K562 (cell line): ENCODE data around the gene MGP. TPM values are rescaled to one million over a fixed set of nuclear protein-coding genes. Genes with fewer than 3 reads are reported as not detected.

Experiments used
- ELF4 ChIP-seq: fragments of 450-650 bp; formaldehyde crosslinking; IDR thresholded peaks from 2 replicates; pipeline ENCODE4 v1.4.0; 2022; ENCODE audit warnings: missing genetic modification characterization
- ZNF165 ChIP-seq: fragments of 250-450 bp; sonication (Bioruptor Pico); IDR thresholded peaks from 2 replicates; pipeline ENCODE4 v1.4.0; 2020; ENCODE audit warnings: borderline replicate concordance
- polyA plus RNA-seq, 8 experiments: library from polyadenylated mRNA; depleted of rRNA in 4 of 8; stranded (reverse) in 5 of 8; unstranded in 3 of 8; fragments of >200 nt; fragmentation: Nextera tagmentation in 2 of 8; fragmentation: Illumina TruSeq in 1 of 8; extraction: Ambion mirVana in 2 of 8; extraction: Trizol in 1 of 8; gene quantifications; 2 replicates each; pipeline versions ENCODE4 v1.2.1 to v1.2.3, GENCODE V29; 2011 to 2014; ENCODE audit warnings: inconsistent platforms in 1 of 8, missing spikeins in 1 of 8
- total RNA-seq, 7 experiments: library from RNA; depleted of rRNA in 6 of 7; stranded (reverse); fragments of >200 nt in 6 of 7; fragmentation: Illumina TruSeq in 2 of 7; extraction: Trizol in 2 of 7; gene quantifications; 2 replicates each; pipeline versions ENCODE4 v1.2.1 to v1.2.3, GENCODE V29; 2011 to 2021; ENCODE audit warnings: low replicate concordance in 1 of 7
- TF ChIP-seq, protein P1 (sequence below): fragments of 450-650 bp; IDR thresholded peaks from 2 replicates; pipeline ENCODE4 v1.6.1; 2016; ENCODE audit warnings: low read depth

Gene MGP
- total and polyA plus RNA-seq, 9 of the 15 experiments (the other 6 are each of a cell fraction or from before 2014, with no cell fraction given), result 1.2 TPM; not detected in 8

DNA sequence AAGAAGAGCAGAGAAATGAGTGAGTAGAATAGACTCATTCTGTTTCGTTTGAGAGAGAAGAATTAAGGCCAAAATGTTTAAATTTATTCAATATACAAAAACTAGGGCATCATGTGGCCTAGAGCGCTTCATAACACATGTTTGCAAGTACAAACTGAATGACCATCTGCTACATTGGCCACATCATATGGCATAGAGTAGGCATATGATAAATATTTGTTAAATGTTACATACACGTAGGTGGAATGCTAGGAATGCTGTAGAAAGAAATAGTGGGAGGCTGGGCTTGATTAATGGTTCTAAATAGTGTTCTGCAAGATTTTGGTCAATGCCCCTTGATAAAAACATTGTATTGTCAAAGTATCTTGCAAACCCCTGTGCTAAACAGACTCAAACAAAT lies 10.8 kb downstream of the MGP start (continued):
- TF ChIP-seq, protein P1, sequence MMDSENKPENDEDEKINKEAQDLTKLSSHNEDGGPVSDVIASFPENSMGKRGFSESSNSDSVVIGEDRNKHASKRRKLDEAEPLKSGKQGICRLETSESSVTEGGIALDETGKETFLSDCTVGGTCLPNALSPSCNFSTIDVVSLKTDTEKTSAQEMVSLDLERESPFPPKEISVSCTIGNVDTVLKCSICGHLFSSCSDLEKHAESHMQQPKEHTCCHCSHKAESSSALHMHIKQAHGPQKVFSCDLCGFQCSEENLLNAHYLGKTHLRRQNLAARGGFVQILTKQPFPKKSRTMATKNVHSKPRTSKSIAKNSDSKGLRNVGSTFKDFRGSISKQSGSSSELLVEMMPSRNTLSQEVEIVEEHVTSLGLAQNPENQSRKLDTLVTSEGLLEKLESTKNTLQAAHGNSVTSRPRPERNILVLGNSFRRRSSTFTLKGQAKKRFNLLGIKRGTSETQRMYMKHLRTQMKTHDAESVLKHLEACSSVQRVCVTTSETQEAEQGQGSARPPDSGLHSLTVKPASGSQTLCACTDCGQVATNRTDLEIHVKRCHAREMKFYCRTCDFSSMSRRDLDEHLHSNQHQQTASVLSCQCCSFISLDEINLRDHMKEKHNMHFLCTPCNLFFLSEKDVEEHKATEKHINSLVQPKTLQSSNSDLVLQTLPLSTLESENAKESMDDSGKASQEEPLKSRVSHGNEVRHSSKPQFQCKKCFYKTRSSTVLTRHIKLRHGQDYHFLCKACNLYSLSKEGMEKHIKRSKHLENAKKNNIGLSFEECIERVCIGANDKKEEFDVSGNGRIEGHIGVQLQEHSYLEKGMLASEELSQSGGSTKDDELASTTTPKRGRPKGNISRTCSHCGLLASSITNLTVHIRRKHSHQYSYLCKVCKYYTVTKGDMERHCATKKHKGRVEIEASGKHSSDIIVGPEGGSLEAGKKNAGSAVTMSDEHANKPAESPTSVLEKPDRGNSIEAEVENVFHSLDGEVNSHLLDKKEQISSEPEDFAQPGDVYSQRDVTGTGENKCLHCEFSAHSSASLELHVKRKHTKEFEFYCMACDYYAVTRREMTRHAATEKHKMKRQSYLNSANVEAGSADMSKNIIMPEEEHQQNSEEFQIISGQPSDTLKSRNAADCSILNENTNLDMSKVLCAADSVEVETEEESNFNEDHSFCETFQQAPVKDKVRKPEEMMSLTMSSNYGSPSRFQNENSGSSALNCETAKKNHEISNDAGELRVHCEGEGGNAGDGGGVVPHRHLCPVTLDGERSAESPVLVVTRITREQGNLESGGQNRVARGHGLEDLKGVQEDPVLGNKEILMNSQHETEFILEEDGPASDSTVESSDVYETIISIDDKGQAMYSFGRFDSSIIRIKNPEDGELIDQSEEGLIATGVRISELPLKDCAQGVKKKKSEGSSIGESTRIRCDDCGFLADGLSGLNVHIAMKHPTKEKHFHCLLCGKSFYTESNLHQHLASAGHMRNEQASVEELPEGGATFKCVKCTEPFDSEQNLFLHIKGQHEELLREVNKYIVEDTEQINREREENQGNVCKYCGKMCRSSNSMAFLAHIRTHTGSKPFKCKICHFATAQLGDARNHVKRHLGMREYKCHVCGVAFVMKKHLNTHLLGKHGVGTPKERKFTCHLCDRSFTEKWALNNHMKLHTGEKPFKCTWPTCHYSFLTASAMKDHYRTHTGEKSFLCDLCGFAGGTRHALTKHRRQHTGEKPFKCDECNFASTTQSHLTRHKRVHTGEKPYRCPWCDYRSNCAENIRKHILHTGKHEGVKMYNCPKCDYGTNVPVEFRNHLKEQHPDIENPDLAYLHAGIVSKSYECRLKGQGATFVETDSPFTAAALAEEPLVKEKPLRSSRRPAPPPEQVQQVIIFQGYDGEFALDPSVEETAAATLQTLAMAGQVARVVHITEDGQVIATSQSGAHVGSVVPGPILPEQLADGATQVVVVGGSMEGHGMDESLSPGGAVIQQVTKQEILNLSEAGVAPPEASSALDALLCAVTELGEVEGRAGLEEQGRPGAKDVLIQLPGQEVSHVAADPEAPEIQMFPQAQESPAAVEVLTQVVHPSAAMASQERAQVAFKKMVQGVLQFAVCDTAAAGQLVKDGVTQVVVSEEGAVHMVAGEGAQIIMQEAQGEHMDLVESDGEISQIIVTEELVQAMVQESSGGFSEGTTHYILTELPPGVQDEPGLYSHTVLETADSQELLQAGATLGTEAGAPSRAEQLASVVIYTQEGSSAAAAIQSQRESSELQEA, result no peak
- TF ChIP-seq ZNF165 (CRISPR knock-in tag), result no peak
- TF ChIP-seq ELF4 (CRISPR knock-in tag), result no peak
- TF ChIP-seq, all 486 proteins: peak for 0
